Measurements from ENCODE around the gene DNASE1L1.

The DNASE1L1 gene

DNA sequence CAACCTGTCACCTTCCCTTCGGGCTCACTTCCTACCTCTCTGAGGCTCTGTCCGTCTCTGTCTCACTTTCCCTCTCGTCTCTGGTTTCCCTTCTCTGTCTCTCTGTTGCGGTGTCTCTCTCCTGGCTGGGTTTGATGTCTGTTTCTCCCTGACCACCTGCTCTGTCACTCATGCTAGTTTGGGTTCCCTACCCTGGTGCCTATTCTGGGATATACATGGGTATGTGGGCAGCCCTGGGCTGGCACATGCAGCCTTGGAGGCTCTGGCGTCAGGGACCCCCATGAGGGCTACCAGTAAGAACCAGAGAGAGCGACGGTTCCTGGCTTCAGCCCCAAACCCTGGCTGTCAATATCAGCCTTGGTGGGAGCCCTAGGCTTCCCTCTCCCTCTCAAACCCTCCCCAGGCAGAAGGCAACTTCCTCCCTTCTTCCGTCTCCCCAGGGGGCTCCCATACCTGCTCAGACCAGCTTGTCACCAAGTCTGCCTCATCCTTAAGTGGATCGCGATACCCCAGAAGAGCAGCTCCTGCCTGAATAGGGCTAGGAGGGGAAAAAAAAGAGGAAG is 314 bp downstream of the DNASE1L1 start:
- H3K27ac ChIP-seq = peak overlapping the region; percentile 31 to 86
- DNase-seq (ENCODE audit: low spot score) = no peak

GRCh38 chrX:154404625-154405192 is 4.3 kb downstream of the DNASE1L1 start:
- peak; percentile 64 for DNase-seq (ENCODE audit: low spot score)
- Histone ChIP-seq H3K4me3 (no peak overlapping the region), H3K27ac (no peak overlapping the region)
- TF ChIP-seq, protein P1, sequence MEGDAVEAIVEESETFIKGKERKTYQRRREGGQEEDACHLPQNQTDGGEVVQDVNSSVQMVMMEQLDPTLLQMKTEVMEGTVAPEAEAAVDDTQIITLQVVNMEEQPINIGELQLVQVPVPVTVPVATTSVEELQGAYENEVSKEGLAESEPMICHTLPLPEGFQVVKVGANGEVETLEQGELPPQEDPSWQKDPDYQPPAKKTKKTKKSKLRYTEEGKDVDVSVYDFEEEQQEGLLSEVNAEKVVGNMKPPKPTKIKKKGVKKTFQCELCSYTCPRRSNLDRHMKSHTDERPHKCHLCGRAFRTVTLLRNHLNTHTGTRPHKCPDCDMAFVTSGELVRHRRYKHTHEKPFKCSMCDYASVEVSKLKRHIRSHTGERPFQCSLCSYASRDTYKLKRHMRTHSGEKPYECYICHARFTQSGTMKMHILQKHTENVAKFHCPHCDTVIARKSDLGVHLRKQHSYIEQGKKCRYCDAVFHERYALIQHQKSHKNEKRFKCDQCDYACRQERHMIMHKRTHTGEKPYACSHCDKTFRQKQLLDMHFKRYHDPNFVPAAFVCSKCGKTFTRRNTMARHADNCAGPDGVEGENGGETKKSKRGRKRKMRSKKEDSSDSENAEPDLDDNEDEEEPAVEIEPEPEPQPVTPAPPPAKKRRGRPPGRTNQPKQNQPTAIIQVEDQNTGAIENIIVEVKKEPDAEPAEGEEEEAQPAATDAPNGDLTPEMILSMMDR (IDR thresholded peaks at IDR 0.05) = no peak

More for the DNA sequence above, 314 bp downstream of the DNASE1L1 start:
- TF ChIP-seq, protein P1 (IDR thresholded peaks at IDR 0.05) = no peak
- H3K4me3 ChIP-seq = peak overlapping the region; percentile 69

GRCh38 chrX:154403858-154404257 is 5.2 kb downstream of the DNASE1L1 start:
- DNase-seq (ENCODE audit: low spot score) = no peak
- TF ChIP-seq, protein P1 (IDR thresholded peaks at IDR 0.05) = no peak
- no peak overlapping the region for H3K27ac ChIP-seq
- H3K4me3 ChIP-seq = no peak overlapping the region

- TF ChIP-seq, protein P1 (IDR thresholded peaks at IDR 0.05) = no peak
- peak; percentile 60 for DNase-seq (ENCODE audit: low spot score)
Measured at GRCh38 chrX:154403192-154403591, 5.9 kb downstream of the DNASE1L1 start.

DNA sequence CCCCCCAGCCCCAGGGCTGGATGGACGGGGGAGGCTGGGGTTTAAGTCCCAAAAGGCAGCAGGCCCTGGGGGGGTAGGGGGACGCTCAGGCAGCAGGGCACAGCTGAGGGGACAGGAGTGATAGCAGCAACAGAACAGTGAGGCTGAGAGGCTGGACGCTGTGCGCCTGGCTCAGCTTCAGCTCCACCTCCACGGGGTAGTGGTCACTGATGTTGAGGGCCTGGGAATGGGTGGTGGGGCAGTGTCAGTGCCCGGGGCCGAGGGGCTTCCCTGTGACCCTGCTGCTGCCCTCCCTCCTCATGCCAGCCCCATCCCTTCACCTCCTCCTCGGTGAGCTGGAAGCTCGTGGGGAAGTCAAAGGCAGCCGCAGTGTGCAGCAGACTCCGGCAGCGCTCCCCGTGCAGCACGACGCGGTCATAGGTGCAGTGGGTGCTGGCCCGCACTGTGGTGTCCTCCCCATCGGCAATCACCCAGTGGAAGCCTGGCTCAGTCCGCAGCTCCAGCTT is 6.4 kb downstream of the DNASE1L1 start:
- TF ChIP-seq, protein P1 (IDR thresholded peaks at IDR 0.05) = no peak
- DNase-seq (ENCODE audit: low spot score) = peak; percentile 68
- Histone ChIP-seq H3K4me3 (no peak overlapping the region), H3K27ac (peak overlapping the region in 1 of 2 donors; percentile 2)

More at GRCh38 chrX:154403192-154403591, 5.9 kb downstream of the DNASE1L1 start:
- Histone ChIP-seq H3K27ac (no peak overlapping the region), H3K4me3 (no peak overlapping the region)

DNA sequence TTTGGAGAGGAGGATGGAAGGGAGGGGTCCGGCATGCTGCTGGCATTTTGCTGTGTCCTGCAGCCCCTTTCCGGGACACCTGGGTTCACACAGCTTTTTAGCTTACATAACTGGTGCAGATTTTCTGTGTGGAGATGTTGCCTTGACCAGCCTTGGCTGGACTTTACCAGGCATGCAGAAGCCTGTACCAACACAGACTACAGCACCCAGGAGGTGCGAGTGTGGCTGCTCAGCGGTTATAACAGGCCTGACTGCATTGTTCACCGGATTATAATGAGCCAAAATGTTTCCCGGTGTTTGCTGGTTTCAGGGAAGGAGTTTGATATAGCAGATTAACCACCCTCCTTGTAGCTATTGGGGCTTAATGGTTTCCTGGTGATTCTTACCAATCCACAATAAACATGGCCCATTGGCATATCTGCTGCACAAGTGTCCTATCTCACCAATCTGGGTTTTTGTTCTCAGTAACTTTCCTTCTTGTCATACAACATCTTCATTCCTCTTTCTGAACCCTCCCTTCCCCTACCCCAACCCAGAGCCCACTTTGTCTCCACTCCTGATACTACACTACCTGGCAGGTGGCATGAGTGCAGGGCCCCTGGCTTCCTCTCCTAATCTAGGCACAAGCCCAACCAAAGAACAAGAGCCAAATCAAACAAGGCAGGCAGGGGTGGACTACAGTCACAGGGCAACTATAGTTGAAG is 7.0 kb downstream of the DNASE1L1 start:
- DNase-seq (ENCODE audit: low spot score) = no peak
- no peak overlapping the region for H3K4me3 ChIP-seq
- TF ChIP-seq, protein P1 (IDR thresholded peaks at IDR 0.05) = no peak
- H3K27ac ChIP-seq = peak overlapping the region in 1 of 2 donors; percentile 6

All from coronary artery (tissue), 2 donors.